ENCODE data around the gene C11orf86.

The C11orf86 gene

GRCh38 chr11:66974724-66975404 is at the start of gene C11orf86:
TSS of gene C11orf86 (plus strand) at chr11:66975304. CDS start at chr11:66975363, 59 bp downstream.
- peaks cover 2% of the 10 kb centered on the region for H3K4me1 ChIP-seq (ENCODE audit: insufficient read depth, low read length)
- no peak within 1 kb of the TSS for H2AFZ ChIP-seq (ENCODE audit: low read depth, low read length)
- H3K4me3 ChIP-seq (ENCODE audit: low read length) = no peak within 1 kb of the TSS

GRCh38 chr11:66929753-66930152 is 45.4 kb upstream of the C11orf86 start:
- no peaks in the 10 kb centered on the region for H3K9me3 ChIP-seq (ENCODE audit: low read length)
- H2AFZ ChIP-seq (ENCODE audit: low read depth, low read length) = no peak overlapping the region
- no peaks in the 10 kb centered on the region for H3K4me1 ChIP-seq (ENCODE audit: insufficient read depth, low read length)
- no peaks in the 10 kb centered on the region for H3K27me3 ChIP-seq (ENCODE audit: insufficient read depth, low read length)
- H3K36me3 ChIP-seq (ENCODE audit: insufficient read depth, low read length) = no peaks in the 10 kb centered on the region
- H3K4me3 ChIP-seq (ENCODE audit: low read length) = no peak overlapping the region

More at GRCh38 chr11:66974724-66975404, at the start of gene C11orf86:
- Histone ChIP-seq H3K27me3 (ENCODE audit: insufficient read depth, low read length) (no peaks in the 10 kb centered on the region), H3K36me3 (ENCODE audit: insufficient read depth, low read length) (no peaks in the 10 kb centered on the region), H3K9me3 (ENCODE audit: low read length) (no peaks in the 10 kb centered on the region)

- no peak overlapping the region for H2AFZ ChIP-seq (ENCODE audit: low read depth, low read length)
- no peaks in the 10 kb centered on the region for H3K9me3 ChIP-seq (ENCODE audit: low read length)
- H3K27me3 ChIP-seq (ENCODE audit: insufficient read depth, low read length) = no peaks in the 10 kb centered on the region
- no peak overlapping the region for H3K4me3 ChIP-seq (ENCODE audit: low read length)
- no peaks in the 10 kb centered on the region for H3K36me3 ChIP-seq (ENCODE audit: insufficient read depth, low read length)
- H3K4me1 ChIP-seq (ENCODE audit: insufficient read depth, low read length) = no peaks in the 10 kb centered on the region
Measured at GRCh38 chr11:66932543-66932942, 42.6 kb upstream of the C11orf86 start.

GRCh38 chr11:66933531-66933930 is 41.6 kb upstream of the C11orf86 start:
- H3K36me3 ChIP-seq (ENCODE audit: insufficient read depth, low read length) = no peaks in the 10 kb centered on the region
- no peak overlapping the region for H3K4me3 ChIP-seq (ENCODE audit: low read length)
- H3K9me3 ChIP-seq (ENCODE audit: low read length) = no peaks in the 10 kb centered on the region
- H2AFZ ChIP-seq (ENCODE audit: low read depth, low read length) = no peak overlapping the region
- no peaks in the 10 kb centered on the region for H3K4me1 ChIP-seq (ENCODE audit: insufficient read depth, low read length)
- no peaks in the 10 kb centered on the region for H3K27me3 ChIP-seq (ENCODE audit: insufficient read depth, low read length)

GRCh38 chr11:66934950-66935779 is 39.9 kb upstream of the C11orf86 start:
- Histone ChIP-seq H3K9me3 (ENCODE audit: low read length) (no peaks in the 10 kb centered on the region), H3K27me3 (ENCODE audit: insufficient read depth, low read length) (no peaks in the 10 kb centered on the region), H3K4me3 (ENCODE audit: low read length) (no peak overlapping the region), H3K36me3 (ENCODE audit: insufficient read depth, low read length) (no peaks in the 10 kb centered on the region), H2AFZ (ENCODE audit: low read depth, low read length) (no peak overlapping the region), H3K4me1 (ENCODE audit: insufficient read depth, low read length) (no peaks in the 10 kb centered on the region)

- Histone ChIP-seq H3K36me3 (ENCODE audit: insufficient read depth, low read length) (no peaks in the 10 kb centered on the region), H3K27me3 (ENCODE audit: insufficient read depth, low read length) (no peaks in the 10 kb centered on the region), H3K9me3 (ENCODE audit: low read length) (no peaks in the 10 kb centered on the region), H2AFZ (ENCODE audit: low read depth, low read length) (no peak overlapping the region), H3K4me3 (ENCODE audit: low read length) (no peak overlapping the region), H3K4me1 (ENCODE audit: insufficient read depth, low read length) (no peaks in the 10 kb centered on the region)
Measured at GRCh38 chr11:66936311-66936711, 38.8 kb upstream of the C11orf86 start.

- Histone ChIP-seq H3K4me1 (ENCODE audit: insufficient read depth, low read length) (no peaks in the 10 kb centered on the region), H2AFZ (ENCODE audit: low read depth, low read length) (no peak overlapping the region), H3K27me3 (ENCODE audit: insufficient read depth, low read length) (no peaks in the 10 kb centered on the region), H3K36me3 (ENCODE audit: insufficient read depth, low read length) (no peaks in the 10 kb centered on the region), H3K9me3 (ENCODE audit: low read length) (no peaks in the 10 kb centered on the region), H3K4me3 (ENCODE audit: low read length) (no peak overlapping the region)
Measured at GRCh38 chr11:66937193-66937733, 37.8 kb upstream of the C11orf86 start.

GRCh38 chr11:66938582-66939135 is 36.4 kb upstream of the C11orf86 start:
- no peaks in the 10 kb centered on the region for H3K27me3 ChIP-seq (ENCODE audit: insufficient read depth, low read length)
- H3K4me1 ChIP-seq (ENCODE audit: insufficient read depth, low read length) = no peaks in the 10 kb centered on the region
- H2AFZ ChIP-seq (ENCODE audit: low read depth, low read length) = no peak overlapping the region
- H3K4me3 ChIP-seq (ENCODE audit: low read length) = no peak overlapping the region
- H3K9me3 ChIP-seq (ENCODE audit: low read length) = no peaks in the 10 kb centered on the region
- H3K36me3 ChIP-seq (ENCODE audit: insufficient read depth, low read length) = no peaks in the 10 kb centered on the region

- H3K9me3 ChIP-seq (ENCODE audit: low read length) = no peaks in the 10 kb centered on the region
- no peak overlapping the region for H2AFZ ChIP-seq (ENCODE audit: low read depth, low read length)
- no peaks in the 10 kb centered on the region for H3K4me1 ChIP-seq (ENCODE audit: insufficient read depth, low read length)
Measured at GRCh38 chr11:66950112-66950535, 25.0 kb upstream of the C11orf86 start.

GRCh38 chr11:66951135-66951534 is 24.0 kb upstream of the C11orf86 start:
- H3K27me3 ChIP-seq (ENCODE audit: insufficient read depth, low read length) = no peaks in the 10 kb centered on the region
- no peaks in the 10 kb centered on the region for H3K4me1 ChIP-seq (ENCODE audit: insufficient read depth, low read length)
- no peak overlapping the region for H3K4me3 ChIP-seq (ENCODE audit: low read length)
- no peaks in the 10 kb centered on the region for H3K9me3 ChIP-seq (ENCODE audit: low read length)
- H3K36me3 ChIP-seq (ENCODE audit: insufficient read depth, low read length) = no peaks in the 10 kb centered on the region
- no peak overlapping the region for H2AFZ ChIP-seq (ENCODE audit: low read depth, low read length)

More at GRCh38 chr11:66950112-66950535, 25.0 kb upstream of the C11orf86 start:
- no peak overlapping the region for H3K4me3 ChIP-seq (ENCODE audit: low read length)
- no peaks in the 10 kb centered on the region for H3K36me3 ChIP-seq (ENCODE audit: insufficient read depth, low read length)
- H3K27me3 ChIP-seq (ENCODE audit: insufficient read depth, low read length) = no peaks in the 10 kb centered on the region

GRCh38 chr11:66951927-66952337 is 23.2 kb upstream of the C11orf86 start:
- no peaks in the 10 kb centered on the region for H3K9me3 ChIP-seq (ENCODE audit: low read length)
- H3K27me3 ChIP-seq (ENCODE audit: insufficient read depth, low read length) = no peaks in the 10 kb centered on the region
- H3K4me1 ChIP-seq (ENCODE audit: insufficient read depth, low read length) = no peaks in the 10 kb centered on the region
- H3K36me3 ChIP-seq (ENCODE audit: insufficient read depth, low read length) = no peaks in the 10 kb centered on the region
- no peak overlapping the region for H2AFZ ChIP-seq (ENCODE audit: low read depth, low read length)
- no peak overlapping the region for H3K4me3 ChIP-seq (ENCODE audit: low read length)

- no peaks in the 10 kb centered on the region for H3K27me3 ChIP-seq (ENCODE audit: insufficient read depth, low read length)
- H3K36me3 ChIP-seq (ENCODE audit: insufficient read depth, low read length) = no peaks in the 10 kb centered on the region
- no peaks in the 10 kb centered on the region for H3K9me3 ChIP-seq (ENCODE audit: low read length)
- no peak overlapping the region for H2AFZ ChIP-seq (ENCODE audit: low read depth, low read length)
- H3K4me3 ChIP-seq (ENCODE audit: low read length) = no peak overlapping the region
- H3K4me1 ChIP-seq (ENCODE audit: insufficient read depth, low read length) = peaks cover 5% of the 10 kb centered on the region
Measured at GRCh38 chr11:66953081-66953833, 21.8 kb upstream of the C11orf86 start.

Measured in neuron (in vitro differentiated cells).